A549 treated with dexamethasone at 1 μM for 4 hours (cell line): ENCODE results near the gene GGA1. TPM values are rescaled to one million over a fixed set of nuclear protein-coding genes. Genes with fewer than 3 reads are reported as not detected.

Source experiments
- total RNA-seq: library from RNA; stranded (reverse); fragments of 200-300 nt; extraction: Qiagen RNA extraction; gene quantifications from 5 replicates; pipeline ENCODE4 v1.2.3, GENCODE V29; 2022

The GGA1 gene, protein sequence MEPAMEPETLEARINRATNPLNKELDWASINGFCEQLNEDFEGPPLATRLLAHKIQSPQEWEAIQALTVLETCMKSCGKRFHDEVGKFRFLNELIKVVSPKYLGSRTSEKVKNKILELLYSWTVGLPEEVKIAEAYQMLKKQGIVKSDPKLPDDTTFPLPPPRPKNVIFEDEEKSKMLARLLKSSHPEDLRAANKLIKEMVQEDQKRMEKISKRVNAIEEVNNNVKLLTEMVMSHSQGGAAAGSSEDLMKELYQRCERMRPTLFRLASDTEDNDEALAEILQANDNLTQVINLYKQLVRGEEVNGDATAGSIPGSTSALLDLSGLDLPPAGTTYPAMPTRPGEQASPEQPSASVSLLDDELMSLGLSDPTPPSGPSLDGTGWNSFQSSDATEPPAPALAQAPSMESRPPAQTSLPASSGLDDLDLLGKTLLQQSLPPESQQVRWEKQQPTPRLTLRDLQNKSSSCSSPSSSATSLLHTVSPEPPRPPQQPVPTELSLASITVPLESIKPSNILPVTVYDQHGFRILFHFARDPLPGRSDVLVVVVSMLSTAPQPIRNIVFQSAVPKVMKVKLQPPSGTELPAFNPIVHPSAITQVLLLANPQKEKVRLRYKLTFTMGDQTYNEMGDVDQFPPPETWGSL
- 14.3 to 22.1 TPM (median 21.7 TPM) in 5 replicates for total RNA-seq

DNA sequence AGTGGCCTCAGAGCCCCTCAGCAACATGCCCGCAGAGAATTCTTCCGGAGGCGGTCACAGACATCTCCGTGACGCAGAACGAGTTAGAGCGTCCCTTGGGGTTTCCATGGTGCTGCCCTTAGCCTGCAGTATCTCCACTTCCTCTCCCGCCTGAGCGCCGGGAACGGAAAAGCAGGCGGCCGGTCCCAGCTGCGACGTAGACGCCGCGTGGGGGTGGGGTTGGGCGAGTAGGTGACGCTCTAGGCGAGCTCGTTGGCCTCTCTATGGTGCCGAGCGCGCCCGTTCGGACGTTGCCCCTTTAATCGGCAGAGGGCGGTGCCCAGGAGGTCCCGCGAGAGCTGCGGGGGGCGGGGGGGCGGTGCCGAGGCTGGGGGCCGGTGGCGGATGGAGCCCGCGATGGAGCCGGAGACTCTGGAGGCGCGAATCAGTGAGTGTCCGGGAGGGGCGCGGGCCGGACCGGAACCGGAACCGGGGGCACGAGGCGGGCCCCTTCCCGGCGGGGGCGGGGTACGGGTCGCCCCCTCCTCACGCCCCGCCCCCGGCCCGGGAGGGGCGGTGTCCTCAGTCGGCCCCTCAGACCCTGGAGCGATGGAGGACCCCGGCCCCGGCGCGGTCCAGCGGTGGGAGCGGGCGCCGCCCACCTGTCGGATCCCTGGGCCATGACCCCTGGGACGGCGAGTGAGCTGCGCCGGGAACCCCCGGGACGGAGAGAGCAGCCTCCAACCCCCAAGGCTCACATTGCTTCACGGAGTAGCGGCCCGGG is at the start of gene GGA1:
GGA1 (plus strand) TSS at position 358 of the 763 bp plus-strand sequence; CDS start at position 385, 27 bp downstream.

DNA sequence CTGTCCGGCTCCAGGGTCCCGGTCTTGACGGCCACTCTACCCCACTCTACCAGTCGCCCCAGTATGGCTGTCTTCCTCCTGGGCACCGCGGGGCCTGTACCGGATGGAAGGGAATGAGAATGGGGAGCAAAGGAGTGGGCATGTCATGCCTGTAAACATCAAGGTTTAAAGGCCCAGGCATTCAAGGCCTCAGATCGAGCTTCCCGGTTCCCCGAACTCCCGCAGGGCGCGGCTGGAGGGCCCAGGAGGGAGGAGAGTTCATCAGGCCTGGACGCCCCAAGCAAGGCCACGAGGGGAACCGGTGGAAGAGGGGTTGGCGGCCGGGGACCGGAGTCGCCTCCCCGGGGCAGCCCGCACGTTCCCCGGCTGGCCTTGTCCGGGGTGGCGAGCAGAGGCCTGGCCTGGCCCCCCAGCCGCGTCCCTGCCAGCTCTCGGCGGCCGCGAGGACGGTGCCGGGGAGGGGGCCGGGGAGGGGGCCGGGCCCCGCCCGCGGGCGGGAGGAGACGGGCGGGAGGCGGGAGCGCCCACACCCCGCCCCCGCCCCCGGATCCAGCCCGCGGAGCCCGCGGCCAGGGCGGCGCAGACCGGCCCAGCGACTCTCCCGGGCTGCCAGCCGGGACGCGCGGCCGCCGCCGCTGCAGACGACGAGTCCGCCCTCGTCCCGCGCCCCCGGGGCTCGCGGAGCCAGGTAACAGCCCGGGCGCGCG is 48.6 kb upstream of the GGA1 start, which contains the start of gene CDC42EP1:
CDC42EP1 (plus strand) TSS at position 580 of the 707 bp plus-strand sequence. CDS start 5,870 bp downstream, outside the sequence.

DNA sequence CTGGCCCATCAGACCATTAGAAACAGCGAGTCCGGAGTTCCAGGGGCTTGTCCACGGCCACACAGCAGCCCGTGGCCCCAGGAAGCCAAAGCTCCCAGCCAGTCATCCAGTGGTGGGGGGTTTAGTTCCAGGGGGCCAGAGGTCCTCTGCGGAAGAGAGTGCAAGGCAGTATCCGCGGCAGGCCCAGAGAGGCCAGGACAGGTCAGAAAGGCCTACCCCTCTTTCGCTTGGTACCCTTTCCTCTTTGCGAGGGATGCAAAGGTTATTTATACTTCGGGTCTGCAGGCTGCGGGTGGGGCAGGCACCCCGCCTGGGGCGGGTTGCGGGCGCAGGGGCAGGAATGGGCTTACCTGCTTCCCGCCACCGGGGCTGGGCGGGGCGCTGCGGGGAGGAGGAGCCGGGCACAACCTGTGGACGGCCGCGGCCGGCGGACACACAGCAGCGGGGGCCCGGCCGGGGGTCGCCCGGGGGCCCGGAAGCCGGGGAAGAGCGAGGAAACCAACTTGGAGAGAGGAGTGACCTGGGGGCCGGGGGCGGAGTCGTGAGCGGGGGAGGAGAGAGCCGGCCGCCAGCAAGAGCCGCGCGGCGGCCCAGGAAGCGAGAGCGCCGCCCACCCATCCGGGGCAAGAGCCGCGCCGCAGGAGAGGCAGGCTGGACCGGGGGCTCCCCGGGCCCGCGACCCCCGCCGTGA is 30.6 kb downstream of the GGA1 start, which contains the start of gene SH3BP1:
SH3BP1 (plus strand) TSS at position 600 of the 691 bp plus-strand sequence. CDS start 119 bp downstream, outside the sequence.

DNA sequence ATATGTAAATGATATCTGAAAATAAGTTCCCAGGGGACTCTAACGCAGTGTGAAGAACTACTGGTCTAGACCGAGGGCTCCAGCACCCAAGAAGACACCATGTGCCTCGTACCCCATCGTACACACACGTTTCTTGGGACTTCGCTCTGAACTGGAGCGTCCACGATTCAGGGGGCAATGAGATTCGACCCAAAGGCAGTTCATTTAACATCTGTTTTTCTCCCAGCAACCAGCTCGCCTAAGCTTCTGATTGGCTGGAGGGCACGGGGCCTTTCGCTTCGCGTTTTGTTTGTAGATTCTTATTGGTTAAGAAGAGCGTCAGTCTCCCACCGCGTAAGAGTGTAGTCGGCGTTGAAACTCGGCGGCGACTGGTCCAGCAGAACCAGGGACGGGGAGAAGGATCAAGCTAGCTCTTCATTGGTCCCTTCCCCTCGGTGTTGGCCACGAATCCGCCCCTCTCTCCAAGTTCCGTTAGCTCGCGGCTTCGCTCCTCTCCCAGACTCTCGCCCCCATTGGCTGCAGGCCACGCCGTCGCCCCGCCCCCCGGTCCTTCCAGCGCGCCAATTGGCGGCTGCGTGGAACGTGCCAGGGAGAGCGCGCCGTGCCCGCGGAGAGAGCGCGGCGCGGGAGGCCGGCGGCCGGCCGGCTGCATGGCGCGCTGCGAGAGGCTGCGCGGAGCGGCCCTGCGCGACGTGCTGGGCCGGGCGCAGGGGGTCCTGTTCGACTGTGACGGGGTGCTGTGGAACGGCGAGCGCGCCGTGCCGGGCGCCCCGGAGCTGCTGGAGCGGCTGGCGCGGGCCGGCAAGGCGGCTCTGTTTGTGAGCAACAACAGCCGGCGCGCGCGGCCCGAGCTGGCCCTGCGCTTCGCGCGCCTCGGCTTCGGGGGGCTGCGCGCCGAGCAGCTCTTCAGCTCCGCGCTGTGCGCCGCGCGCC is 49.8 kb downstream of the GGA1 start, which contains the start of gene PDXP:
PDXP (plus strand) TSS at position 591 of the 933 bp plus-strand sequence; CDS start at position 651, 60 bp downstream.

DNA sequence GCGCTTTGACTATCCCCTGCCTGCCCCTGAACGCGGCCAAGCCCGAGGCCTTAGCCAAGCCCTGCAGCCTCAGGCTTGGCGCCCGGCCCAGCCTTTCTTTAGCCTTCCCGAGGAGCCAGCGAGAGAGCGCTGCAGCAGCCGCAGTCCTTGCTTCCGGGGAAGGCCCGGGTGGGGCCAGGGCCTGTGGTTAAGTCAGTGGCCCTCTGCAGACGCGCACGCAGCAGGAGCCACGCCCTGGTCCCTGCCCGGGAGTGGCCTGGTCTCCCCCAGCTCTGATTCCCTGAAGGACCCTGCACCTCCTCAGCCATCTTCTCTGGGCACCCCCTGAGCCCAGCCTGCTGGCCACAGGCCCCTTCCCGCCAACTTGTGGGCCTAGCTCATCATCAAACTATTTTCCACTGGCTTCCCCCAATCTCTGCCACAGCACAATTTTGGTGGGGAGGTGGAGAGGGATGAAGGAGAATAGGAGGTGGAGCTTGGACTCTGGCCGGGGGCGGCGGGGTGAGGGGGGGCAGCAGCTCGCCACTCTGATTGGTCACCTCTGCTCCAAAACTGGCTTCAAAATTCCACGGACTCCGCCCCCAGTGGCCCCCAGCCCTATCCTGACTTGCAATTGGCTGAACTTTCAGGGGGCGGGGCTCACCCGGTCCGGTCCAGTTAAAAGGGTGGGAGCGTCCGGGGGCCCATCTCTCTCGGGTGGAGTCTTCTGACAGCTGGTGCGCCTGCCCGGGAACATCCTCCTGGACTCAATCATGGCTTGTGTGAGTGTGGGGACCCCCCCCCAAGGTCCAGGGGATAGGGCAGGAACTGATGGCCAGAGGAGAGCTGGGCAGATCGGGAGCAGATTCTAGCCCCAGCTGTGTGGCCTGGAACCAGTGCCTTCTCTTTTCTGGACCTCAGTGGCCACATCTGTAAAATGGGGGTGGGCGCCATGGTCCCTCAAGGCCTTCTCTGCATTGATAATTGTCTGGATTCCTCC is 66.6 kb downstream of the GGA1 start, which contains the start of gene LGALS1:
LGALS1 (plus strand) TSS at position 686 of the 979 bp plus-strand sequence; CDS start at position 753, 67 bp downstream.

Other genes with a start within 250 kb of the GGA1 start
- gene ELFN2, start 181.4 kb upstream of the GGA1 start, total RNA-seq, result 3.8 to 7.2 TPM (median 6.7 TPM) in 5 replicates
- gene MFNG, start 122.5 kb upstream of the GGA1 start, total RNA-seq, result 0.79 to 1.7 TPM (median 1.2 TPM) in 5 replicates
- gene CARD10, start 89.4 kb upstream of the GGA1 start, total RNA-seq, result 18.5 to 31.8 TPM (median 31.7 TPM) in 5 replicates
- 21.2 to 33.8 TPM (median 32.1 TPM) in 5 replicates for gene CDC42EP1, start 48.4 kb upstream of the GGA1 start, total RNA-seq
- gene LGALS2, start 28.7 kb upstream of the GGA1 start, total RNA-seq, result 0.15 TPM in 1 of 5 replicates, not detected in the others
- 0.72 to 2.6 TPM (median 1.2 TPM) in 5 replicates for gene SH3BP1, start 30.8 kb downstream of the GGA1 start, total RNA-seq
- 12.2 to 15.2 TPM (median 13.6 TPM) in 5 replicates for gene PDXP, start 49.9 kb downstream of the GGA1 start, total RNA-seq
- 991 to 1,387 TPM (median 1,073 TPM) in 5 replicates for gene LGALS1, start 66.8 kb downstream of the GGA1 start, total RNA-seq
- gene NOL12, start 77.5 kb downstream of the GGA1 start, total RNA-seq, result 23.8 to 33.6 TPM (median 25.7 TPM) in 5 replicates
- gene TRIOBP, start 88.2 kb downstream of the GGA1 start, total RNA-seq, result 24.9 to 36.3 TPM (median 32.0 TPM) in 5 replicates
- gene GCAT, start 199.1 kb downstream of the GGA1 start, total RNA-seq, result 2.6 to 4.2 TPM (median 3.4 TPM) in 5 replicates
- gene GALR3, start 214.5 kb downstream of the GGA1 start, total RNA-seq, result not detected in 5 replicates
- gene ANKRD54, start 235.5 kb downstream of the GGA1 start, total RNA-seq, result 16.5 to 23.6 TPM (median 22.0 TPM) in 5 replicates
- gene EIF3L, start 240.6 kb downstream of the GGA1 start, total RNA-seq, result 260 to 305 TPM (median 269 TPM) in 5 replicates